HepG2 (cell line): Measurements from ENCODE around the gene RRBP1. TPM values are rescaled to one million over a fixed set of nuclear protein-coding genes. Genes with fewer than 3 reads are reported as not detected.

Experiments
- ATAC-seq: fragments of 200-7000 bp; cut with Tn5 transposase; 3 replicates; pipeline ENCODE4 v1.9.1; 2020; ENCODE audit warnings: mild to moderate bottlenecking, moderate library complexity
- BruUV-seq: library from RNA; stranded (reverse); fragments of 400-500 nt; replicated peaks from 2 replicates; lab custom pipeline; 2021; lab: Mats Ljungman, UMichigan
- CTCF ChIA-PET: fragments of 300-600 bp; formaldehyde crosslinking; extraction: SDS; loops from one replicate; lab custom pipeline; 2021; ENCODE audit warnings: low total read pairs, inconsistent platforms, low intra/inter-chr PET ratio; lab: Yijun Ruan, JAX
- POLR2A ChIA-PET: fragments of 350-600 bp; sonication (Branson Sonifier 250); formaldehyde crosslinking; loops from one replicate; lab custom pipeline; 2020; ENCODE audit warnings: antibody characterized with exemption, inconsistent platforms; lab: Yijun Ruan, JAX
- DNase-seq: peaks from one replicate; pipeline ENCODE4 v3.0.0-alpha.2; 2015; ENCODE audit warnings: low spot score
- FAIRE-seq: peaks from 3 replicates; lab custom pipeline; 2011; peaks lifted over from hg19 to GRCh38; lab: Jason Lieb, UNC
- H2AFZ ChIP-seq: one replicate; pipeline ENCODE4 v1.6.1; 2011; ENCODE audit warnings: low read length, inconsistent platforms
- H3K27ac ChIP-seq: fragments of 300-600 bp; 3 replicates; pipeline ENCODE4 v1.8.0; 2011; ENCODE audit warnings: mixed run types, mild to moderate bottlenecking, mixed read lengths, low read length, inconsistent platforms; ENCODE audit not compliant: insufficient read depth; ENCODE audit errors: extremely low read length
- H3K27me3 ChIP-seq, 2 experiments: fragments of 200-600 bp in 1 of 2; 2 replicates in 1 of 2; 3 replicates in 1 of 2; pipeline versions ENCODE4 v1.6.0 to v1.8.0; 2011; ENCODE audit warnings: low read length in 2 of 2, mild to moderate bottlenecking in 2 of 2, moderate library complexity in 2 of 2, inconsistent platforms in 1 of 2; ENCODE audit not compliant: insufficient read depth in 2 of 2, control insufficient read depth in 1 of 2
- H3K36me3 ChIP-seq, 2 experiments: fragments of 200-600 bp in 1 of 2; replicated peaks in 1 of 2; 2 replicates in 1 of 2; 3 replicates in 1 of 2; pipeline versions ENCODE4 v1.5.1 to v1.8.0; 2011; ENCODE audit warnings: low read length in 2 of 2, inconsistent platforms in 1 of 2; ENCODE audit not compliant: insufficient read depth in 2 of 2, control insufficient read depth in 1 of 2
- H3K4me1 ChIP-seq: 2 replicates; pipeline ENCODE4 v1.5.1; 2012; ENCODE audit warnings: low read length, inconsistent platforms; ENCODE audit not compliant: insufficient read depth
- H3K4me2 ChIP-seq: 2 replicates; pipeline ENCODE4 v1.6.0; 2011; ENCODE audit warnings: low read depth, low read length, inconsistent platforms
- H3K4me3 ChIP-seq, 3 experiments: fragments of 200-600 bp in 1 of 3; sonication (generic), shearing (Covaris generic) in 1 of 3; replicated peaks in 1 of 3; 2 replicates each; pipeline ENCODE4 v1.5.1; 2011 to 2016; ENCODE audit warnings: low read length in 3 of 3, inconsistent platforms in 2 of 3, low read depth in 2 of 3, mild to moderate bottlenecking in 2 of 3, control low read depth in 1 of 3, mixed read lengths in 1 of 3; ENCODE audit not compliant: insufficient read depth in 1 of 3
- H3K79me2 ChIP-seq: one replicate; pipeline ENCODE4 v1.6.1; 2011; ENCODE audit warnings: low read length, inconsistent platforms; ENCODE audit not compliant: insufficient read depth
- H3K9ac ChIP-seq: 2 replicates; pipeline ENCODE4 v1.6.0; 2011; ENCODE audit warnings: mild to moderate bottlenecking, low read depth, low read length, inconsistent platforms; ENCODE audit not compliant: insufficient read depth
- H3K9me3 ChIP-seq: 2 replicates; pipeline ENCODE4 v1.5.1; 2012; ENCODE audit warnings: mild to moderate bottlenecking, low read length
- H4K20me1 ChIP-seq: 2 replicates; pipeline ENCODE4 v1.6.0; 2011; ENCODE audit warnings: inconsistent platforms, mild to moderate bottlenecking, low read length, moderate library complexity; ENCODE audit not compliant: insufficient read depth
- EED ChIP-seq: sonication (generic); formaldehyde crosslinking; IDR thresholded peaks from 2 replicates; pipeline ENCODE4 v1.5.0; 2020; ENCODE audit warnings: mild to moderate bottlenecking, missing genetic modification reagents
- KMT2A ChIP-seq: sonication (generic); formaldehyde crosslinking; IDR thresholded peaks from 2 replicates; pipeline ENCODE4 v1.4.0; 2020; ENCODE audit warnings: missing genetic modification reagents
- MYC ChIP-seq: sonication (generic); formaldehyde crosslinking; IDR thresholded peaks from 2 replicates; pipeline ENCODE4 v1.9.0; 2021; ENCODE audit warnings: missing genetic modification reagents, borderline replicate concordance
- PCBP1 ChIP-seq: fragments of 200-400 bp; formaldehyde crosslinking; IDR thresholded peaks from 2 replicates; pipeline ENCODE4 v1.6.1; 2017; ENCODE audit warnings: mild to moderate bottlenecking, low read depth, low read length, borderline replicate concordance
- RBFOX2 ChIP-seq: fragments of 200-400 bp; formaldehyde crosslinking; IDR thresholded peaks from 2 replicates; pipeline ENCODE4 v1.6.1; 2017; ENCODE audit warnings: low read depth, mild to moderate bottlenecking, low read length
- RFXAP ChIP-seq: sonication (generic); formaldehyde crosslinking; IDR thresholded peaks from 2 replicates; pipeline ENCODE4 v1.4.0; 2020; ENCODE audit warnings: missing genetic modification reagents, borderline replicate concordance
- ZC3H13 ChIP-seq: sonication (generic); formaldehyde crosslinking; IDR thresholded peaks from 2 replicates; pipeline ENCODE4 v1.8.1; 2023; ENCODE audit warnings: mild to moderate bottlenecking, missing genetic modification reagents, moderate library complexity
- ZNF687 ChIP-seq: sonication (generic); formaldehyde crosslinking; IDR thresholded peaks from 2 replicates; pipeline ENCODE4 v1.5.1; 2020; ENCODE audit warnings: mild to moderate bottlenecking, missing genetic modification reagents, moderate library complexity
- ZNF768 ChIP-seq: sonication (generic); formaldehyde crosslinking; IDR thresholded peaks from 2 replicates; pipeline ENCODE4 v1.4.0; 2020; ENCODE audit warnings: missing genetic modification reagents
- WGBS: methylation state at CpG from one replicate; pipeline ENCODE4 v1.1.6; 2017; ENCODE audit warnings: low lambda C conversion rate; 5-methylcytosine and 5-hydroxymethylcytosine counted together
- in situ Hi-C: cut with HindIII; loops from 2 replicates; pipeline ENCODE4 v1.10.0; 2017; ENCODE audit warnings: low pct_unique_long_range_greater_than_20kb; ENCODE audit not compliant: extremely low pct_ligation_motif_present
- intact Hi-C: fragments of 100-400 bp; cut with micrococcal nuclease; formaldehyde crosslinking; loops from one replicate; pipeline ENCODE4 v1.10.0; 2022; ENCODE audit not compliant: unreplicated experiment
- polyA plus RNA-seq, 8 experiments: library from polyadenylated mRNA; depleted of rRNA in 3 of 8; stranded (reverse) in 7 of 8; unstranded in 1 of 8; fragments of >200 nt; fragmentation: Illumina TruSeq in 4 of 8; extraction: Trizol in 4 of 8; gene quantifications; 2 replicates each; pipeline versions ENCODE4 v1.2.1 to v1.2.3, GENCODE V29; 2011 to 2016; ENCODE audit warnings: low read depth in 4 of 8, missing spikeins in 1 of 8, mixed read lengths in 1 of 8; ENCODE audit not compliant: insufficient read depth in 1 of 8
- total RNA-seq, 5 experiments: library from RNA; depleted of rRNA; stranded (reverse); fragments of >200 nt; fragmentation: Illumina TruSeq; extraction: Trizol; gene quantifications; 2 replicates each; pipeline ENCODE4 v1.2.3, GENCODE V29; 2016; ENCODE audit warnings: low read depth in 1 of 5

The RRBP1 gene
- total and polyA plus RNA-seq, 2 of the 13 experiments (the other 11 are each of a cell fraction or from before 2014, with no cell fraction given), result 150 to 222 TPM

DNA sequence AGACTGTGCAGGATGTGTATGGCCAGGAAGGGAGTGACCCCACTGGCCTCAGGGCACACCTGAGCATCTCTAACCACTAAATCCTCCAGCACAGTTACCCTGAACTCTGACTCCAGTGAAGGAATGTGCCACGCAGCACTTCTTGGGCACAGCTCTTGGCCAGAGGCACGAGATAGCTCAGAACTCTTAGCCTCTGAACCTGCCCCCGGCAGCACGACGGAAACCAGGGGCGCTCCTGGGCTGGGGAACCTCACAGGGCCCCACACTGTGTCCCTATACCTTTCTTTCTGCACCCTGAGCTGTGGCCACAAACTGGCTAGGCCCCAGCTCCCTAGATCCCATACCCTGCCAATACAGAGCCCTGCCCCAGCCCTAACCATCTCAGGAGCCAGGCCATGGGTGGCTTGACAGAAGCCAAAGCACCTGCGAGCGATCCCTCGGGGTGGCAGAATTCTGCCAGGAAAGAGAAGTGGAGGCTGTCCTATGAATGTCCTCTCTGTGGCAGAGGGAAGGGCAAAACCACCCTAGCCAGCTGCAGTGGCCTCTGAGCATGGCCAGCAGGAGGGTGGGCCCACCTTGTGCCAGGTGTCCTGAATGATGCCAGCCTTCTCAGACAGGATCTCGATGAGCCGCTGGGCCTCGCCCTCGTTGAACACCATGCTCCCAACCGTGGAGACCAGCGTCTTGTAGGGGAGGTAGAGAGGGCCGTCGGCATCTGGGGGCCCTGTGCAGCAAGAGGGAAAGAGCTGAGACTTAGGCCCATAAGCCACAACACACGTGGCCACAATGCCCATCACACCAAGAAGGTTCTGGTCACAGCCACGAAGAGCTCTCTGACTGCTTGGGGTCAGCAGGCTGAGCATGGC lies 39.4 kb downstream of the RRBP1 start (continued):
- 0 out of 2 replicates have a peak, but pooled peaks have one; percentile 3 for TF ChIP-seq ZNF768 (CRISPR knock-in tag)
- 0 out of 2 replicates have a peak, but pooled peaks have one; percentile 36 for TF ChIP-seq PCBP1
- 0 out of 2 replicates have a peak, but pooled peaks have one; percentile 21 for TF ChIP-seq RBFOX2
- peak; percentile 22; the same call in 1 of the 2 replicates for TF ChIP-seq ZC3H13 (CRISPR knock-in tag)
- TF ChIP-seq ZNF687, result 0 out of 2 replicates have a peak, but pooled peaks have one; percentile 8

GRCh38 chr20:17641993-17642392 lies 40.0 kb downstream of the RRBP1 start:
- Histone ChIP-seq H3K27me3 (no peaks in the 10 kb centered on the region), H3K4me1 (peaks cover 15% of the 10 kb centered on the region), H4K20me1 (peaks cover 85% of the 10 kb centered on the region), H3K4me2 (no peak overlapping the region), H3K9me3 (no peaks in the 10 kb centered on the region), H3K4me3 (no peak overlapping the region), H2AFZ (no peak overlapping the region), H3K79me2 (peaks cover 61% of the 10 kb centered on the region), H3K27ac (no peak overlapping the region), H3K9ac (no peak overlapping the region), H3K36me3 (peaks cover 69 to 93% of the 10 kb centered on the region in 2 experiments)
- ChIA-PET POLR2A (no interaction called here), CTCF (no interaction called here)
- intact Hi-C loops, result no loop called here
- in situ Hi-C loops, result no loop called here
- no peak for FAIRE-seq
- ATAC-seq, result no peak
- no TSS peak for BruUV-seq
- WGBS, result 90% methylated on average over 11 of the region's 11 CpGs
- DNase-seq, result no peak
- TF ChIP-seq KMT2A (CRISPR knock-in tag) (no peak), EED (CRISPR knock-in tag) (0 out of 2 replicates have a peak, but pooled peaks have one; percentile 45), RFXAP (CRISPR knock-in tag) (0 out of 2 replicates have a peak, but pooled peaks have one; percentile 29), MYC (CRISPR knock-in tag) (0 out of 2 replicates have a peak, but pooled peaks have one; percentile 19)
